ENCODE data around the gene SKOR2. TPM values are rescaled to one million over a fixed set of nuclear protein-coding genes. Genes with fewer than 3 reads are reported as not detected.
"Not testable (repeated sequence)": the region's sequence is repeated elsewhere in the genome, so short reads cannot be mapped to it uniquely, and the experiment has no call there.

Gene SKOR2
- total RNA-seq, 1 donor from 2014 or later, result not detected

DNA sequence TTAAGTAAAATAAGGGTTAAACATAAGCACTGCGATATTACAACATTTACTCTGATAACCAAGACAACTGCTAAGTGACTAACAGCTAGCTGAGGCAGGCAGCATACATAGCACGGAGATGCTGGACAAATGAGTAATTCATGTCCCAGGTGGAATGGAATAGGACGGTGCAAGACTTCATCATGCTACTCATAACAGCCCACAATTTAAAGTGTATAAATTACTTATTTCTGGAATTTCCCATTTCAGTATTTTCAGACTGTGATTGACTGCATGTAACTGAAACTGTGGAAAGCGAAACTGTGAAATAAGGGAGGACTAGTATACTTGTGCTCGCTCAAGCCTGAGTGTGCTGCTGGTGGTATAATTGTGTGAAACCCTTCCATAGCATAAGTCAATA, 88.2 kb downstream of the SKOR2 start:
- no peak for FAIRE-seq
- Histone ChIP-seq H3K9me3 (ENCODE audit: insufficient read depth, low read depth, low read length) (no peaks in the 10 kb centered on the region), H3K9ac (ENCODE audit: low read length) (no peak overlapping the region), H3K4me3 (ENCODE audit: insufficient read depth, low read depth, low read length) (no peak overlapping the region), H3K4me2 (ENCODE audit: low read length) (peak overlapping the region; percentile 23), H4K20me1 (ENCODE audit: insufficient read depth, low read length) (peaks cover 91% of the 10 kb centered on the region), H3K79me2 (ENCODE audit: insufficient read depth, low read length) (peaks cover 98% of the 10 kb centered on the region), H2AFZ (ENCODE audit: low read depth, low read length) (no peak overlapping the region), H3K4me1 (ENCODE audit: insufficient read depth, low read length) (peaks cover 3% of the 10 kb centered on the region), H3K27me3 (ENCODE audit: insufficient read depth, low read length) (no peaks in the 10 kb centered on the region), H3K36me3 (ENCODE audit: insufficient read depth, low read length) (no peaks in the 10 kb centered on the region), H3K27ac (ENCODE audit: low read depth, low read length) (no peak overlapping the region)
- DNase-seq (ENCODE audit: low read depth), result peak; percentile 71
- TF ChIP-seq, protein P1, sequence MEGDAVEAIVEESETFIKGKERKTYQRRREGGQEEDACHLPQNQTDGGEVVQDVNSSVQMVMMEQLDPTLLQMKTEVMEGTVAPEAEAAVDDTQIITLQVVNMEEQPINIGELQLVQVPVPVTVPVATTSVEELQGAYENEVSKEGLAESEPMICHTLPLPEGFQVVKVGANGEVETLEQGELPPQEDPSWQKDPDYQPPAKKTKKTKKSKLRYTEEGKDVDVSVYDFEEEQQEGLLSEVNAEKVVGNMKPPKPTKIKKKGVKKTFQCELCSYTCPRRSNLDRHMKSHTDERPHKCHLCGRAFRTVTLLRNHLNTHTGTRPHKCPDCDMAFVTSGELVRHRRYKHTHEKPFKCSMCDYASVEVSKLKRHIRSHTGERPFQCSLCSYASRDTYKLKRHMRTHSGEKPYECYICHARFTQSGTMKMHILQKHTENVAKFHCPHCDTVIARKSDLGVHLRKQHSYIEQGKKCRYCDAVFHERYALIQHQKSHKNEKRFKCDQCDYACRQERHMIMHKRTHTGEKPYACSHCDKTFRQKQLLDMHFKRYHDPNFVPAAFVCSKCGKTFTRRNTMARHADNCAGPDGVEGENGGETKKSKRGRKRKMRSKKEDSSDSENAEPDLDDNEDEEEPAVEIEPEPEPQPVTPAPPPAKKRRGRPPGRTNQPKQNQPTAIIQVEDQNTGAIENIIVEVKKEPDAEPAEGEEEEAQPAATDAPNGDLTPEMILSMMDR (IDR thresholded peaks at IDR 0.05; ENCODE audit: insufficient read depth, low read depth, low read length), result no peak
- no peak for TF ChIP-seq EZH2 (IDR thresholded peaks at IDR 0.05; ENCODE audit: insufficient read depth, low read length)
- peak overlapping the region; percentile 28 for H3K27ac Mint-ChIP-seq (ENCODE audit: unreplicated experiment)
- H3K4me3 Mint-ChIP-seq (ENCODE audit: unreplicated experiment), result no peak overlapping the region
- no peaks in the 10 kb centered on the region for H3K9me3 Mint-ChIP-seq (ENCODE audit: unreplicated experiment)
- peaks cover 1% of the 10 kb centered on the region for H3K36me3 Mint-ChIP-seq (ENCODE audit: low read depth, unreplicated experiment)
- H3K27me3 Mint-ChIP-seq (ENCODE audit: low read depth, unreplicated experiment), result no peaks in the 10 kb centered on the region
- H3K4me1 Mint-ChIP-seq (ENCODE audit: low read depth, unreplicated experiment), result peaks cover 12% of the 10 kb centered on the region

DNA sequence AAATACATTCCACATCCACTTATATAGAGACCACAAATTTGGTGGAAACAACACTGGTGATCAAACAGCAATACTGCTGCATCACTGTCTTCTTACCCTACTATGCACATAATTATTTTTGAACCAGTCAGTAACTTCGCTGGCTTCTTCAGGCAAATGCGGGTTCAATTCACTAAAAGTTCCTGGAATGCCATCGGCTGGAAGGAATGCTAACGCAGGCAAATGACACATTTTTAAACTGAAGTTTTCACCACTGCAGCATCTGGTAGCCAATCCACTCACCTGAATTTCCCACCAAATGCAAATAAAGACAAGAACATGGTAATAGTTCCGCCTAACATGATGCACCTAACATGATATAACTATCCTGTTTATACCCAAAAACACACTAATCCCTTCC, 91.2 kb downstream of the SKOR2 start:
- no peaks in the 10 kb centered on the region for H3K9me3 Mint-ChIP-seq (ENCODE audit: unreplicated experiment)
- FAIRE-seq, result no peak
- DNase-seq (ENCODE audit: low read depth), result no peak
- Histone ChIP-seq H3K9me3 (ENCODE audit: insufficient read depth, low read depth, low read length) (no peaks in the 10 kb centered on the region), H2AFZ (ENCODE audit: low read depth, low read length) (no peak overlapping the region), H4K20me1 (ENCODE audit: insufficient read depth, low read length) (peaks cover 75% of the 10 kb centered on the region), H3K4me3 (ENCODE audit: insufficient read depth, low read depth, low read length) (no peak overlapping the region), H3K9ac (ENCODE audit: low read length) (no peak overlapping the region), H3K4me1 (ENCODE audit: insufficient read depth, low read length) (peaks cover 3% of the 10 kb centered on the region), H3K4me2 (ENCODE audit: low read length) (no peak overlapping the region), H3K36me3 (ENCODE audit: insufficient read depth, low read length) (peaks cover 3% of the 10 kb centered on the region), H3K27ac (ENCODE audit: low read depth, low read length) (no peak overlapping the region), H3K79me2 (ENCODE audit: insufficient read depth, low read length) (peaks cover 80% of the 10 kb centered on the region), H3K27me3 (ENCODE audit: insufficient read depth, low read length) (no peaks in the 10 kb centered on the region)
- TF ChIP-seq, protein P1 (IDR thresholded peaks at IDR 0.05; ENCODE audit: insufficient read depth, low read depth, low read length), result no peak
- TF ChIP-seq EZH2 (IDR thresholded peaks at IDR 0.05; ENCODE audit: insufficient read depth, low read length), result no peak
- H3K27me3 Mint-ChIP-seq (ENCODE audit: low read depth, unreplicated experiment), result no peaks in the 10 kb centered on the region
- H3K4me1 Mint-ChIP-seq (ENCODE audit: low read depth, unreplicated experiment), result peaks cover 8% of the 10 kb centered on the region
- peaks cover 1% of the 10 kb centered on the region for H3K36me3 Mint-ChIP-seq (ENCODE audit: low read depth, unreplicated experiment)
- no peak overlapping the region for H3K4me3 Mint-ChIP-seq (ENCODE audit: unreplicated experiment)
- no peak overlapping the region for H3K27ac Mint-ChIP-seq (ENCODE audit: unreplicated experiment)

GRCh38 chr18:47158404-47158803, 93.1 kb downstream of the SKOR2 start:
- not testable (repeated sequence) for H3K27me3 Mint-ChIP-seq (ENCODE audit: low read depth, unreplicated experiment); H3K9ac ChIP-seq (ENCODE audit: low read length); FAIRE-seq

More at GRCh38 chr18:47158404-47158803, 93.1 kb downstream of the SKOR2 start:
- H3K27ac ChIP-seq (ENCODE audit: low read depth, low read length); H3K36me3 Mint-ChIP-seq (ENCODE audit: low read depth, unreplicated experiment); H3K9me3 ChIP-seq (ENCODE audit: insufficient read depth, low read depth, low read length); H3K9me3 Mint-ChIP-seq (ENCODE audit: unreplicated experiment); H3K4me1 Mint-ChIP-seq (ENCODE audit: low read depth, unreplicated experiment); H3K27me3 ChIP-seq (ENCODE audit: insufficient read depth, low read length); H3K4me2 ChIP-seq (ENCODE audit: low read length); H3K4me3 ChIP-seq (ENCODE audit: insufficient read depth, low read depth, low read length); H3K4me1 ChIP-seq (ENCODE audit: insufficient read depth, low read length); H3K4me3 Mint-ChIP-seq (ENCODE audit: unreplicated experiment); H2AFZ ChIP-seq (ENCODE audit: low read depth, low read length); H3K27ac Mint-ChIP-seq (ENCODE audit: unreplicated experiment): not testable (repeated sequence)
- Histone ChIP-seq H3K79me2 (ENCODE audit: insufficient read depth, low read length) (peaks cover 62% of the 10 kb centered on the region), H4K20me1 (ENCODE audit: insufficient read depth, low read length) (peaks cover 57% of the 10 kb centered on the region), H3K36me3 (ENCODE audit: insufficient read depth, low read length) (peaks cover 13% of the 10 kb centered on the region)
- peak; percentile 30 for DNase-seq (ENCODE audit: low read depth)

Other genes starting within 250 kb of the SKOR2 start
- not detected in 2 replicates for gene ELOA2, start 216.0 kb downstream of the SKOR2 start, total RNA-seq
- 23.5 and 24.2 TPM in 2 replicates for gene HDHD2, start 101.2 kb downstream of the SKOR2 start, total RNA-seq
- 15.2 and 15.8 TPM in 2 replicates for gene IER3IP1, start 75.3 kb downstream of the SKOR2 start, total RNA-seq

Measured in astrocyte (in vitro differentiated cells and primary cell).